Loucy (cell line): ENCODE results near the gene MACROD2.

Experiments used
- EZH2phosphoT487 ChIP-seq: fragments of 200-600 bp; IDR thresholded peaks from 2 replicates; pipeline ENCODE4 v1.6.1; 2018; ENCODE audit warnings: antibody characterized with exemption, mild to moderate bottlenecking, moderate library complexity, borderline replicate concordance
- TF ChIP-seq, protein P1 (sequence below): fragments of 200-600 bp; sonication (generic); conservative IDR thresholded peaks from 2 replicates; pipeline ENCODE4 v1.5.1; 2014; ENCODE audit warnings: mild to moderate bottlenecking, antibody characterized with exemption, low read length

DNA sequence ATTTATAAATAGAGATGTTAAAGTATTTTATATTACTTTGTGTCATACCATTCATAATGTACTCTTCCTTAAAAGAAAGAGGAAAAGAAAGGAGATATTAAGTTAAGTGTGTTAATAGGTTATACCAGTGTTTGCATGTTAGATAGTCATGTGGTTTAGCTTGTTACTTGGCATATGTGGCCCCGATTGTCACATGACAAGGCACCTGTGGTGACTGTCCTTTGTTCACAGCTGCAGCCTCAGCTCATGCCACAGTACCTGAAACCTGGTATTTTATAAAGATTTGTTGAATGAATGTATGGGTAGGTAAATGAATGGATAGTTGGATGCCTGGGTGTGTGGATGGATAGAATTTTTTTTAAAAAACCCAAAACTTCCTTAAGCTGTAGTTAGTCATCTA is 648.2 kb downstream of the MACROD2 start:
- TF ChIP-seq, protein P1, sequence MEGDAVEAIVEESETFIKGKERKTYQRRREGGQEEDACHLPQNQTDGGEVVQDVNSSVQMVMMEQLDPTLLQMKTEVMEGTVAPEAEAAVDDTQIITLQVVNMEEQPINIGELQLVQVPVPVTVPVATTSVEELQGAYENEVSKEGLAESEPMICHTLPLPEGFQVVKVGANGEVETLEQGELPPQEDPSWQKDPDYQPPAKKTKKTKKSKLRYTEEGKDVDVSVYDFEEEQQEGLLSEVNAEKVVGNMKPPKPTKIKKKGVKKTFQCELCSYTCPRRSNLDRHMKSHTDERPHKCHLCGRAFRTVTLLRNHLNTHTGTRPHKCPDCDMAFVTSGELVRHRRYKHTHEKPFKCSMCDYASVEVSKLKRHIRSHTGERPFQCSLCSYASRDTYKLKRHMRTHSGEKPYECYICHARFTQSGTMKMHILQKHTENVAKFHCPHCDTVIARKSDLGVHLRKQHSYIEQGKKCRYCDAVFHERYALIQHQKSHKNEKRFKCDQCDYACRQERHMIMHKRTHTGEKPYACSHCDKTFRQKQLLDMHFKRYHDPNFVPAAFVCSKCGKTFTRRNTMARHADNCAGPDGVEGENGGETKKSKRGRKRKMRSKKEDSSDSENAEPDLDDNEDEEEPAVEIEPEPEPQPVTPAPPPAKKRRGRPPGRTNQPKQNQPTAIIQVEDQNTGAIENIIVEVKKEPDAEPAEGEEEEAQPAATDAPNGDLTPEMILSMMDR = no peak
- no peak for TF ChIP-seq EZH2phosphoT487
